ENCODE measurements around the gene MPZL1. TPM values are rescaled to one million over a fixed set of nuclear protein-coding genes. Genes with fewer than 3 reads are reported as not detected.

MPZL1 gene
- total and polyA plus RNA-seq, 4 donors, result 11.3 to 26.1 (median 16.8) TPM

DNA sequence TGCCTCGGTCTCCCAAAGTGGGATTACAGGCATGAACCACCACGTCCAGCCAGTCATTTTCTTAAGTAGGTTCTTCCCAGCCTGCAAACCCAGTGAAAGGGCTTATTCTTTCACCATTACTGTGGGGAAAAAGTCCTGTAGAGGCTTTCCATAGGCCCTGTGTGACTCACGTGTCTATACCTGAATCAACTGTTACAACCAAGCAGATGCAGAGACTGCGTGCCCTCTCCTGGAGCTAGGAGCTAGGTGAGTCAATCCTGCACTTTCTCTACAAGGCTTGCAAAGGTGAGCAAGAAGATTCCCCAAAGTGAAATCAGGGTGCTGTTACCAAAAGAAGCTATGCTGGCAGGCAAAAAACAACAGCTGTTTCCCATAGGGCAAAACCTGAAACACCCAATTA is 13.8 kb upstream of the MPZL1 start:
- Histone ChIP-seq H3K9ac (ENCODE audit: low read depth in 1 of 2, low read length in 2 of 2) (no peak overlapping the region), H3K4me1 (ENCODE audit: control insufficient read depth in 4 of 4, insufficient read depth in 4 of 4, low read length in 3 of 4) (peaks cover 0 to 3% (median 0%) of the 10 kb centered on the region in 4 donors), H3K4me3 (ENCODE audit: low read depth in 1 of 3, low read length in 3 of 3) (no peak overlapping the region), H3K27ac (ENCODE audit: low read depth in 1 of 2, low read length in 2 of 2) (no peak overlapping the region), H3K27me3 (ENCODE audit: control insufficient read depth in 4 of 4, insufficient read depth in 4 of 4, low read length in 3 of 4) (no peaks in the 10 kb centered on the region), H3K9me3 (ENCODE audit: control insufficient read depth in 4 of 4, low read length in 3 of 4) (no peaks in the 10 kb centered on the region), H3K36me3 (ENCODE audit: control insufficient read depth in 4 of 4, insufficient read depth in 3 of 4, low read depth in 1 of 4, low read length in 3 of 4) (peaks cover 0 to 3% (median 0%) of the 10 kb centered on the region in 4 donors)
- no peak for DNase-seq (ENCODE audit: low spot score)
- TF ChIP-seq RXRA (IDR thresholded peaks at IDR 0.05) (no peak), FOXA1 (IDR thresholded peaks at IDR 0.05) (no peak), YY1 (IDR thresholded peaks at IDR 0.05) (no peak), JUND (IDR thresholded peaks at IDR 0.05) (no peak), FOXA2 (IDR thresholded peaks at IDR 0.05) (no peak), GABPA (IDR thresholded peaks at IDR 0.05 in 1 of 2, conservative IDR thresholded peaks at IDR 0.05 in 1 of 2) (no peak), HNF4G (IDR thresholded peaks at IDR 0.05) (no peak), TAF1 (conservative IDR thresholded peaks at IDR 0.05) (no peak), SP1 (IDR thresholded peaks at IDR 0.05) (no peak), HNF4A (conservative IDR thresholded peaks at IDR 0.05) (no peak), RAD21 (IDR thresholded peaks at IDR 0.05) (no peak), EGR1 (IDR thresholded peaks at IDR 0.05; ENCODE audit: low read depth in 2 of 2) (no peak), NR2F2 (IDR thresholded peaks at IDR 0.05) (no peak)
- TF ChIP-seq, protein P1, sequence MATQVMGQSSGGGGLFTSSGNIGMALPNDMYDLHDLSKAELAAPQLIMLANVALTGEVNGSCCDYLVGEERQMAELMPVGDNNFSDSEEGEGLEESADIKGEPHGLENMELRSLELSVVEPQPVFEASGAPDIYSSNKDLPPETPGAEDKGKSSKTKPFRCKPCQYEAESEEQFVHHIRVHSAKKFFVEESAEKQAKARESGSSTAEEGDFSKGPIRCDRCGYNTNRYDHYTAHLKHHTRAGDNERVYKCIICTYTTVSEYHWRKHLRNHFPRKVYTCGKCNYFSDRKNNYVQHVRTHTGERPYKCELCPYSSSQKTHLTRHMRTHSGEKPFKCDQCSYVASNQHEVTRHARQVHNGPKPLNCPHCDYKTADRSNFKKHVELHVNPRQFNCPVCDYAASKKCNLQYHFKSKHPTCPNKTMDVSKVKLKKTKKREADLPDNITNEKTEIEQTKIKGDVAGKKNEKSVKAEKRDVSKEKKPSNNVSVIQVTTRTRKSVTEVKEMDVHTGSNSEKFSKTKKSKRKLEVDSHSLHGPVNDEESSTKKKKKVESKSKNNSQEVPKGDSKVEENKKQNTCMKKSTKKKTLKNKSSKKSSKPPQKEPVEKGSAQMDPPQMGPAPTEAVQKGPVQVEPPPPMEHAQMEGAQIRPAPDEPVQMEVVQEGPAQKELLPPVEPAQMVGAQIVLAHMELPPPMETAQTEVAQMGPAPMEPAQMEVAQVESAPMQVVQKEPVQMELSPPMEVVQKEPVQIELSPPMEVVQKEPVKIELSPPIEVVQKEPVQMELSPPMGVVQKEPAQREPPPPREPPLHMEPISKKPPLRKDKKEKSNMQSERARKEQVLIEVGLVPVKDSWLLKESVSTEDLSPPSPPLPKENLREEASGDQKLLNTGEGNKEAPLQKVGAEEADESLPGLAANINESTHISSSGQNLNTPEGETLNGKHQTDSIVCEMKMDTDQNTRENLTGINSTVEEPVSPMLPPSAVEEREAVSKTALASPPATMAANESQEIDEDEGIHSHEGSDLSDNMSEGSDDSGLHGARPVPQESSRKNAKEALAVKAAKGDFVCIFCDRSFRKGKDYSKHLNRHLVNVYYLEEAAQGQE (IDR thresholded peaks at IDR 0.05), result no peak
- TF ChIP-seq, protein P2, sequence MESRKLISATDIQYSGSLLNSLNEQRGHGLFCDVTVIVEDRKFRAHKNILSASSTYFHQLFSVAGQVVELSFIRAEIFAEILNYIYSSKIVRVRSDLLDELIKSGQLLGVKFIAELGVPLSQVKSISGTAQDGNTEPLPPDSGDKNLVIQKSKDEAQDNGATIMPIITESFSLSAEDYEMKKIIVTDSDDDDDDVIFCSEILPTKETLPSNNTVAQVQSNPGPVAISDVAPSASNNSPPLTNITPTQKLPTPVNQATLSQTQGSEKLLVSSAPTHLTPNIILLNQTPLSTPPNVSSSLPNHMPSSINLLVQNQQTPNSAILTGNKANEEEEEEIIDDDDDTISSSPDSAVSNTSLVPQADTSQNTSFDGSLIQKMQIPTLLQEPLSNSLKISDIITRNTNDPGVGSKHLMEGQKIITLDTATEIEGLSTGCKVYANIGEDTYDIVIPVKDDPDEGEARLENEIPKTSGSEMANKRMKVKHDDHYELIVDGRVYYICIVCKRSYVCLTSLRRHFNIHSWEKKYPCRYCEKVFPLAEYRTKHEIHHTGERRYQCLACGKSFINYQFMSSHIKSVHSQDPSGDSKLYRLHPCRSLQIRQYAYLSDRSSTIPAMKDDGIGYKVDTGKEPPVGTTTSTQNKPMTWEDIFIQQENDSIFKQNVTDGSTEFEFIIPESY (IDR thresholded peaks at IDR 0.05), result no peak
- TF ChIP-seq, protein P3, sequence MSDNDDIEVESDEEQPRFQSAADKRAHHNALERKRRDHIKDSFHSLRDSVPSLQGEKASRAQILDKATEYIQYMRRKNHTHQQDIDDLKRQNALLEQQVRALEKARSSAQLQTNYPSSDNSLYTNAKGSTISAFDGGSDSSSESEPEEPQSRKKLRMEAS (IDR thresholded peaks at IDR 0.05), result no peak
- TF ChIP-seq, protein P4, sequence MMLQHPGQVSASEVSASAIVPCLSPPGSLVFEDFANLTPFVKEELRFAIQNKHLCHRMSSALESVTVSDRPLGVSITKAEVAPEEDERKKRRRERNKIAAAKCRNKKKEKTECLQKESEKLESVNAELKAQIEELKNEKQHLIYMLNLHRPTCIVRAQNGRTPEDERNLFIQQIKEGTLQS (IDR thresholded peaks at IDR 0.05), result no peak
- TF ChIP-seq, protein P5, sequence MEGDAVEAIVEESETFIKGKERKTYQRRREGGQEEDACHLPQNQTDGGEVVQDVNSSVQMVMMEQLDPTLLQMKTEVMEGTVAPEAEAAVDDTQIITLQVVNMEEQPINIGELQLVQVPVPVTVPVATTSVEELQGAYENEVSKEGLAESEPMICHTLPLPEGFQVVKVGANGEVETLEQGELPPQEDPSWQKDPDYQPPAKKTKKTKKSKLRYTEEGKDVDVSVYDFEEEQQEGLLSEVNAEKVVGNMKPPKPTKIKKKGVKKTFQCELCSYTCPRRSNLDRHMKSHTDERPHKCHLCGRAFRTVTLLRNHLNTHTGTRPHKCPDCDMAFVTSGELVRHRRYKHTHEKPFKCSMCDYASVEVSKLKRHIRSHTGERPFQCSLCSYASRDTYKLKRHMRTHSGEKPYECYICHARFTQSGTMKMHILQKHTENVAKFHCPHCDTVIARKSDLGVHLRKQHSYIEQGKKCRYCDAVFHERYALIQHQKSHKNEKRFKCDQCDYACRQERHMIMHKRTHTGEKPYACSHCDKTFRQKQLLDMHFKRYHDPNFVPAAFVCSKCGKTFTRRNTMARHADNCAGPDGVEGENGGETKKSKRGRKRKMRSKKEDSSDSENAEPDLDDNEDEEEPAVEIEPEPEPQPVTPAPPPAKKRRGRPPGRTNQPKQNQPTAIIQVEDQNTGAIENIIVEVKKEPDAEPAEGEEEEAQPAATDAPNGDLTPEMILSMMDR (IDR thresholded peaks at IDR 0.05; ENCODE audit: low read depth, low read length, missing input control), result no peak
- WGBS, result 95% methylated on average over 4 of the region's 4 CpGs

All from liver (tissue), 9 donors.